Astrocyte (in vitro differentiated cells and primary cell): ENCODE data around the gene MAST2.

Experiments used
- EZH2 ChIP-seq: IDR thresholded peaks from 2 replicates; pipeline ENCODE4 v1.6.1; 2012; ENCODE audit warnings: mild to moderate bottlenecking, low read length, inconsistent platforms; ENCODE audit not compliant: insufficient read depth
- TF ChIP-seq, protein P1 (sequence below): IDR thresholded peaks from 2 replicates; pipeline ENCODE4 v1.5.1; 2011; ENCODE audit warnings: low read depth, mild to moderate bottlenecking, inconsistent platforms, low read length, moderate library complexity; ENCODE audit not compliant: insufficient read depth

DNA sequence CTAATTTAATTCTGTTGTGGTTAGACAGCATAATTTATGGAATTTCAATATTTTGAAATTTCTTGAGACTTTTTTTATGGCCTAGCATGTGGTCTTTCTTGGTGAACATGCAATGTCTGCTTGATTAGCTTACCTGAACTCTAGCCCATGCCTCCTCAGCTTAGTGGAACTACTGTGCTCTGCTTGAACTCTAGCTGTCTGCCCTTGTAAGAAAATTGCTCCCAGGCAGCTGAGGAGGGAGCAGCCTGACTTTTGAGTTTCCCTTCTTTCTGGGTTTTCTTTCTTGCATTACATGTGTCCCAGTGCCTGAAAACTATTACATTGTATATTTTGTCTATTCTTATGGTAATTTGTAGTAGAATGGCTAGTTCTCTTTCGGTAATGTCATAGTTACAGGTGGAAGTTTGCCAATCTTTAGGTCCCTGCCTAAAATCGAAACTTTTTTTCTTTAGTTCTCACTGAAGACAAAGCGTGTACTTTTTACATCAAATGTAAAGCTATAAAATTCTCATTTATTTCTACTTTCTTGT, 105.3 kb downstream of the MAST2 start:
- TF ChIP-seq, protein P1, sequence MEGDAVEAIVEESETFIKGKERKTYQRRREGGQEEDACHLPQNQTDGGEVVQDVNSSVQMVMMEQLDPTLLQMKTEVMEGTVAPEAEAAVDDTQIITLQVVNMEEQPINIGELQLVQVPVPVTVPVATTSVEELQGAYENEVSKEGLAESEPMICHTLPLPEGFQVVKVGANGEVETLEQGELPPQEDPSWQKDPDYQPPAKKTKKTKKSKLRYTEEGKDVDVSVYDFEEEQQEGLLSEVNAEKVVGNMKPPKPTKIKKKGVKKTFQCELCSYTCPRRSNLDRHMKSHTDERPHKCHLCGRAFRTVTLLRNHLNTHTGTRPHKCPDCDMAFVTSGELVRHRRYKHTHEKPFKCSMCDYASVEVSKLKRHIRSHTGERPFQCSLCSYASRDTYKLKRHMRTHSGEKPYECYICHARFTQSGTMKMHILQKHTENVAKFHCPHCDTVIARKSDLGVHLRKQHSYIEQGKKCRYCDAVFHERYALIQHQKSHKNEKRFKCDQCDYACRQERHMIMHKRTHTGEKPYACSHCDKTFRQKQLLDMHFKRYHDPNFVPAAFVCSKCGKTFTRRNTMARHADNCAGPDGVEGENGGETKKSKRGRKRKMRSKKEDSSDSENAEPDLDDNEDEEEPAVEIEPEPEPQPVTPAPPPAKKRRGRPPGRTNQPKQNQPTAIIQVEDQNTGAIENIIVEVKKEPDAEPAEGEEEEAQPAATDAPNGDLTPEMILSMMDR: no peak
- no peak for TF ChIP-seq EZH2
